KMS-11 (cell line): Measurements from ENCODE around the gene POLE.

ENCODE experiments used
- H2AFZ ChIP-seq: fragments of 200-600 bp; sonication (generic); 2 replicates; pipeline ENCODE4 v1.6.1; 2016; ENCODE audit warnings: antibody characterized with exemption, mixed run types, low read depth
- H3K27ac ChIP-seq: fragments of 200-600 bp; sonication (generic); 2 replicates; pipeline ENCODE4 v1.6.1; 2016; ENCODE audit warnings: mild to moderate bottlenecking, mixed run types
- H3K27me3 ChIP-seq: fragments of 200-600 bp; sonication (generic); 2 replicates; pipeline ENCODE4 v1.6.1; 2017; ENCODE audit warnings: mild to moderate bottlenecking, low read depth, mixed run types, moderate library complexity; ENCODE audit not compliant: insufficient read depth
- H3K36me3 ChIP-seq: fragments of 200-600 bp; sonication (generic); 2 replicates; pipeline ENCODE4 v1.6.1; 2017; ENCODE audit warnings: mild to moderate bottlenecking, mixed run types; ENCODE audit not compliant: insufficient read depth
- H3K4me1 ChIP-seq: fragments of 200-600 bp; sonication (generic); 2 replicates; pipeline ENCODE4 v1.6.1; 2016; ENCODE audit warnings: mild to moderate bottlenecking, low read depth, mixed run types; ENCODE audit not compliant: poor library complexity, severe bottlenecking
- H3K4me2 ChIP-seq: fragments of 200-600 bp; sonication (generic); 2 replicates; pipeline ENCODE4 v1.7.0; 2016; ENCODE audit warnings: mild to moderate bottlenecking, mixed run types
- H3K4me3 ChIP-seq: fragments of 200-600 bp; sonication (generic); IDR thresholded peaks from 2 replicates; pipeline ENCODE4 v1.6.1; 2017; ENCODE audit warnings: low read depth, low read length, mixed read lengths; ENCODE audit not compliant: insufficient read depth
- H3K79me2 ChIP-seq: fragments of 200-600 bp; sonication (generic); 2 replicates; pipeline ENCODE4 v1.6.1; 2016; ENCODE audit warnings: low read depth, mixed run types; ENCODE audit not compliant: insufficient read depth
- H3K9ac ChIP-seq: fragments of 200-600 bp; sonication (generic); 2 replicates; pipeline ENCODE4 v1.6.1; 2016; ENCODE audit warnings: mild to moderate bottlenecking, mixed run types
- H4K20me1 ChIP-seq: fragments of 200-600 bp; sonication (generic); 2 replicates; pipeline ENCODE4 v1.6.1; 2016; ENCODE audit warnings: mild to moderate bottlenecking, mixed run types; ENCODE audit not compliant: insufficient read depth
- TF ChIP-seq, protein P1 (sequence below): fragments of 200-600 bp; sonication (generic); conservative IDR thresholded peaks from 2 replicates; pipeline ENCODE4 v1.6.1; 2017; ENCODE audit warnings: low read depth, mild to moderate bottlenecking, antibody characterized with exemption, low read length, moderate library complexity, mixed read lengths

The POLE gene

DNA sequence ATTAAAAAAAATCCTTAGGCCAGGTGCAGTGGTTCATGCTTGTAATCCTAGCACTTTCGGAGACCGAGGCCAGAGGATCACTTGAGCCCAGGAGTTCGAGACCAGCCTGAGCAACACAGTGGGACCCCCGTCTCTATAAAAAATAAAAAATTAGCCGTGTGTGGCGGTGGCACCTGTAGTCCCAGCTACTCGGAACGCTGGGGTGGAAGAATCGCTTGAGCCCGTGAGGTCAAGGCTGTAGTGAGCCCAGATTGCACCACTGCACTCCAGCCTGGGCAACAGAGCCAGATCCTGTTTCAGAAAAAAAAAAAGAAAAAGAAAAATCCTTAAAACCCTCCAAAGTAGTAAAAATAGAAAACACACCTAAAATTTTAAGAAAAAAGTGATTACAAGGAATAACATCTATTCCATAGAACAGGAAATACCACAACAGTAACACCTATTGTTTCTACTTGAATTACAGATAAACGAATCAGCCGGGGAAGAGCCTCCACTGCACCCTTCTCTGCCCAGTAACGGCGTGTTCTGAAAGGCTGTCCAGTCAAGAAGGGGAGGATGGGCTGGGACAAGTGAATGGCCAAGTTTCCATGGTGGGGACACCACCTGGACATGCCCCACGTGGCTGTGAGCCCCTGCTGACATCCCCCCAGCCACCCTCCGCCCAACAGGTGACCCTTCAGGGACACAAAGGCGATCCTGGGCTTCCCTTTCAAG, 17.8 kb downstream of the POLE start:
- no peak overlapping the region for H3K4me3 ChIP-seq
- H3K4me2 ChIP-seq = no peak overlapping the region
- no peak overlapping the region for H2AFZ ChIP-seq
- no peak overlapping the region for H3K9ac ChIP-seq
- no peaks in the 10 kb centered on the region for H3K4me1 ChIP-seq
- H3K79me2 ChIP-seq = no peaks in the 10 kb centered on the region
- no peaks in the 10 kb centered on the region for H4K20me1 ChIP-seq
- TF ChIP-seq, protein P1, sequence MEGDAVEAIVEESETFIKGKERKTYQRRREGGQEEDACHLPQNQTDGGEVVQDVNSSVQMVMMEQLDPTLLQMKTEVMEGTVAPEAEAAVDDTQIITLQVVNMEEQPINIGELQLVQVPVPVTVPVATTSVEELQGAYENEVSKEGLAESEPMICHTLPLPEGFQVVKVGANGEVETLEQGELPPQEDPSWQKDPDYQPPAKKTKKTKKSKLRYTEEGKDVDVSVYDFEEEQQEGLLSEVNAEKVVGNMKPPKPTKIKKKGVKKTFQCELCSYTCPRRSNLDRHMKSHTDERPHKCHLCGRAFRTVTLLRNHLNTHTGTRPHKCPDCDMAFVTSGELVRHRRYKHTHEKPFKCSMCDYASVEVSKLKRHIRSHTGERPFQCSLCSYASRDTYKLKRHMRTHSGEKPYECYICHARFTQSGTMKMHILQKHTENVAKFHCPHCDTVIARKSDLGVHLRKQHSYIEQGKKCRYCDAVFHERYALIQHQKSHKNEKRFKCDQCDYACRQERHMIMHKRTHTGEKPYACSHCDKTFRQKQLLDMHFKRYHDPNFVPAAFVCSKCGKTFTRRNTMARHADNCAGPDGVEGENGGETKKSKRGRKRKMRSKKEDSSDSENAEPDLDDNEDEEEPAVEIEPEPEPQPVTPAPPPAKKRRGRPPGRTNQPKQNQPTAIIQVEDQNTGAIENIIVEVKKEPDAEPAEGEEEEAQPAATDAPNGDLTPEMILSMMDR = no peak
- H3K36me3 ChIP-seq = no peaks in the 10 kb centered on the region
- no peak overlapping the region for H3K27ac ChIP-seq
- H3K27me3 ChIP-seq = no peaks in the 10 kb centered on the region

DNA sequence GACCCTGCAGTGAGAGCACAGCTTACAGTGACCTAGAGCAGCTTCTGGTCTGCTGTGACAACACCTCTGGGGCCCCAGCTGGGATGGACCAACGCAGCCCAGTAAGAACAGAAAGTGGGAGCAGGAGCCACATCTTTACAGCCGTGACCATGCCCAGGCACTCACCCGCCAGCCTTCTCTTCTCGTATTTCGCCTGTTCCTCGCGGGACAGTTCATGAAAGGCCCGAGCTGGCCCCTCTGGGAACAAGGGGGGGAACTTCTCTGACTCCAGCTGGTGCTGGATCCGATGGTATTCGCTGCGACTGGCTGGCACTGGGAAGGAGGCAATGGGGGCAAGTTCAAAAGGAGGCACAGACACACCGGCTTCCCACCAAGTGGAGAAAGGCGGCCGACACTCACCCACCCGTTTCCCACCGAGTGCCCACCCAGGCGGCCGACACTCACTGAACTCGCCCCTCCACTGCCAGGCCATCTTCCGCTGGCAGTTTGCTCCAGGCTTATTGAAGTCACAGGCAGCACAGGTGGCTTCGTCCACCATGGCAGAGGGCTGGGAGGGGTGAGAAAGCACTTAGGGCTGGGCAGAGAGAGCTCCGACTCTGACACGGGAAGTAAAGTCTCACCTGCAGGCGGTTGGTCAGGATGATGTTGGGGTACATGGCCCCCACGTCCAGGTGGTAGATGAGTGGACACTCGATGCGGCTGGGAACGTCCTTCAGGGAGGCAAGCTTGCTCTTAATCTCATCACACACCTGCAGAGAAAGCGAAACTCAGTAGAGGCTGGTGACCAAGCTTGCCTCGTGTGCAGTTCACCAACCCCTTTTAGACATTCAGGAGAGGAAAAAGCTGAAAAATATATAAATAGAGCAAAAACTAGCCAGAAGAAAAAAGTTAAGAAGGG, 18.7 kb downstream of the POLE start:
- Histone ChIP-seq H3K36me3 (no peaks in the 10 kb centered on the region), H4K20me1 (no peaks in the 10 kb centered on the region), H3K4me2 (no peak overlapping the region), H3K9ac (no peak overlapping the region), H3K4me3 (no peak overlapping the region), H3K79me2 (no peaks in the 10 kb centered on the region), H3K27me3 (no peaks in the 10 kb centered on the region), H3K4me1 (no peaks in the 10 kb centered on the region), H3K27ac (no peak overlapping the region), H2AFZ (no peak overlapping the region)
- TF ChIP-seq, protein P1 = no peak

DNA sequence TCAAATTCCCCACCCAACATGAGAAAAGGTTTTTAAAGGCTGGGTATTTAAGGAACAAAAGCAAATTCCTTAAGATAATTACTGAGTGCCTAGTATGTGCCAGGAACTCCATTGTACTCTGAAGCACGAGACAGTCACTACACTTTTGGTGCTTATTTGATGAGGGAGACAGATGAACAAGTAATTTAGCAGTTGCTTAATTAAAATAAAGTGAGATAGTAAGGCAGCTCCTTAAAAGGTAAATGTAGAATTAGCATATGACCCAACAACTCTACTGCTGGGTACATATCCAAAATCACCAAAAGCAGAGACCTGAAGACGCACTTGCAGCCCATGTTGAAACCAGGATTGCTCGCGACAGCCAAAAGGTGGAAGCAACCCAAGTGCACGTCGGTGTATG, 21.3 kb downstream of the POLE start:
- Histone ChIP-seq H3K4me3 (no peak overlapping the region), H3K79me2 (no peaks in the 10 kb centered on the region), H3K4me2 (no peak overlapping the region), H3K36me3 (no peaks in the 10 kb centered on the region), H3K9ac (no peak overlapping the region), H2AFZ (no peak overlapping the region), H4K20me1 (no peaks in the 10 kb centered on the region), H3K4me1 (no peaks in the 10 kb centered on the region), H3K27ac (no peak overlapping the region), H3K27me3 (no peaks in the 10 kb centered on the region)
- TF ChIP-seq, protein P1 = no peak

DNA sequence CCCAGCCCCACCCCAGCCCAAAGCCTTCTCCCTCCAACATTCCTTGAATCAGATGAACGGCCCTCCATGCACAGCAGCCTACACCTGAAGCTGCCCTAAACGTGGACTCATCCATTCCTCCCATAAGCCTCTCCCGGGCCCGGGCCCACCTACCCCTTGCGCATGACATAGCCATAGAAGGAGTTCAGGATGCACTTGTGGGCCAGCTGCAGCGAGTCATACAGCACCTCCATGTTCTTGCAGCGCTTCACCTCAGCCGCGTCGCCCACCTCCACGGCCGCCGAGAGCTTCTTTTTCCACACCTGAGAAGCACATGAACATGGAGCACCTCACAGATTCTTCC, 22.0 kb downstream of the POLE start:
- no peak overlapping the region for H3K9ac ChIP-seq
- TF ChIP-seq, protein P1 = no peak
- no peaks in the 10 kb centered on the region for H3K27me3 ChIP-seq
- no peak overlapping the region for H3K4me2 ChIP-seq
- no peaks in the 10 kb centered on the region for H4K20me1 ChIP-seq
- H3K79me2 ChIP-seq = no peaks in the 10 kb centered on the region
- no peaks in the 10 kb centered on the region for H3K4me1 ChIP-seq
- no peaks in the 10 kb centered on the region for H3K36me3 ChIP-seq
- no peak overlapping the region for H3K27ac ChIP-seq
- no peak overlapping the region for H3K4me3 ChIP-seq
- H2AFZ ChIP-seq = no peak overlapping the region
